ENCODE results near the gene UCP2.
"Not testable (repeated sequence)": the region's sequence is repeated elsewhere in the genome, so short reads cannot be mapped to it uniquely, and the experiment has no call there.

The UCP2 gene

DNA sequence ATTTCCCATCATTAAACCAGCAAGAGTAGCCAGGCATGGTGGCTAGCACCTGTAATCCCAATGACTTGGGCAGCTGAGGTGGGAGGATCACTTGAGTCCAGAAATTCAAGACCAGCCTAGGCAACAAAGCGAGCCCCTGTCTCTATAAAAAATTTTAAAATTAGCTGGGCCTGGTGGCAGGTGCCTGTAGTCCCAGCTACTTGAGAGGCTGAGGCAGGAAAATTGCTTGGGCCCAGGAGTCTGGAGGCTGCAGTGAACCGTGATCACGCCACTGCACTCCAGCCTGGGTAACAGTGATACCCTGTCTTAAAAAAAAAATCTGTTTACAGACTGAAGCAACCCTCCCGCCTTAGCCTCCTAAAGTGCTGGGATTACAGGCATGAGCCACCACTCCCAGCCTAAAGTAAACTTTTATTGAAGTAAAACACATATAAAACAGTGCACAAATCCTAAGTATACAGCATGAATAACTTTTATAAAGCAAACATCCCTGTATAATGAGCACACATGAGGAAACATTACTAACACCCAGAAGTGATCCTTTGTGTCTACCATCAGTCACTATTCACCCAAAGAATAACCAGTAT, 13.6 kb upstream of the UCP2 start:
- DNase-seq: peak in 2 of 10 donors; percentile 1 to 18
- intact Hi-C loops (cut with DNase I): no loop called here

DNA sequence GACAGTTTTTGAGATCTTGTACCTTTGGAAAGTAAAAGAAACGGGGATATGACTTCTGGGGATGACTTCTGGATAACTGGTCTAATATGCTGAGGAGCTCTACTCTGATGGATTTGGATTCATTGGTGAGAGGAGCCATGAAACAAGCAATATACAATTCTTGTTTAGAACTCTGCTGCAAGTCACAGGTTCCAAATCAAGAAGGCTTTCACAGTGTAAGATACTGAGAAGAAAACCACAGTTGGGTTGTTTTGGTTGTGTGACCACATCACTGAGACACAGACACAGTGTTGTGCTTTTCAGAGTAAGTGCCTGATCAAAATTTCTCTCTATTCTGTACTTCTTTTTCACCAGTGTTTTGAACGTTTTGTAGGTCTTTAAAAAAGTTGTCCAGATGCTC, 13.1 kb upstream of the UCP2 start:
- no peak for DNase-seq
- intact Hi-C loops (cut with DNase I): no loop called here

DNA sequence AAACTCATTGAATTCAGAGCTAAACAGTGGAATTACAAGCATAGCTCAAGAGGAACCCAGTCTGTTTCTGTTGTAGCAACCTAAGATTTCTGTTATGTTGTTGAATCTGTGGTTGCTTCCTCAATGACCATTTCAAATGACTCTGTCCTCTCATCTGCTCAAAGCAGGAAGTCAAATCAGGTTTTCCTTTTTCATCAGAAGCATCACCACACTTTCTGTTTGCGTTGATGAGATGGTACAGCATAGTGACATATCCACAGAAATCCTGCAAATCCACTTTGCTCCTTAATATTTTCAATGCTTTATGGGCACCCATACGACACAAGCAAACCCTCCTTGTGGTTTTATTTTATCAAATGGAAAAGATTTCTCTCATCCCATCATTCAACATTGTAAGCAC, 12.6 kb upstream of the UCP2 start:
- no peak for DNase-seq
- intact Hi-C loops (cut with DNase I): no loop called here

DNA sequence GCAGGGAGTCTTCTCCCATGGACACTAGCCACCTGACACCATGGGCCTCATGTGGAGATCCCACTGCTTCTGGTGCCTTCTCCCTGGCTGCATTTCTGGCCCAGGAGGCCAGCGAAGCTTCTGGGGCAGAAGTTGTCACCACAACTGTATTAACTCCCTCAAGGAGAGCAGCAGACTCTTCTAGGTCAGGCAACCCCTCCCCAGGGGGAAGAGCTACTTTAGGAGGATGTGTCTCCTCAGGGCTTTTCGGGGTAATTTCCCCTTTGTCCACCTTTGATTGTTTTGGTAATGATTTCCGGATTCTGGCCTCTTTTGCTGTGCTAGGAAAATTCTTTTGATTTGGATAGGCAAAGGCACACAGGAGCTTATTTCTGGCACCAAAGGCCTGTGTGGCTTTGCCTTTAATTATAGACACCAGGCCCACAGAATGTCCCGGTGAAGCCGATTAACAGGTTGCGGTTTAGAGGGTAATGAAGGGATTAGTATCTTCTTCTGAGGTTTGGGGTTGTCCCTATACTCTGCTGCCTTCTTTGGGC, 8.9 kb upstream of the UCP2 start:
- intact Hi-C loops (cut with DNase I): no loop called here
- peak in 2 of 10 donors; percentile 30 to 57 for DNase-seq

DNA sequence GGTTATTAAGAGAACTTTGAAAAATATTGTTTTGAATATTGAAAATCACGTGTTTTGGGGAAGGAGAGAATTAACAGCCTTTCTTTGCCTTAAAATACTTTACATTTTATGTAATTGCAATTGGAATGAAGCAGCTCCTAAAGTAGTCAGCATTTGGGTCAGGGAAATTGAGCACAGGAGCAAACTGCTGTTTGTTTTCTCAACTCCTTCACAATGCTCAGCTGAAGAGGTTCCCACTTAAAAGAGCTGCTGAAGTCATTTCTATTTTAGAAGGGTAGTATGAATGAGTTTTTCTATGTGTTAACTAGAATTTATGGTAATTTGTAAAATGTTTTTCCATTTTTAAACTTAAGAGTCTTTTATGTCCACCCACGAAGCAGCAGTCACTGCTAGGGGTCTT, 8.1 kb upstream of the UCP2 start:
- intact Hi-C loops (cut with DNase I): no loop called here
- no peak for DNase-seq

DNA sequence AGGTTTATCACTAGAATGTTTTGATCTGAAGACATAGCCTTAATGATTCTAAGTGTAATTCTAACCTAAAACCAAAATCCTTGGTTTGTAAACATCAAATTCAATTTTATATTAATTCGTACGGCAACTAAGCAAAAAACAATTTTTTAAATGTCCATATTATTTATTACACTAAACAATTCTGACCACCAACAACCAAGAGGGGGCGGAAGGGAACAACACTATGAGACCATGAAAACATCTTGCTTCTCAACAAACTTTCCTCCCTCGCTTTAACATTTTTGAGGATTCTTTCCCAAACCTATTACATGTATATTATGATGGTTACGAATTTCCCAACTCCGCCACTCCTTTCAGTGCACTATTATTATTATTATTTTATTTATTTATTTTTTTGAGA, 6.5 kb upstream of the UCP2 start:
- no peak for DNase-seq
- intact Hi-C loops (cut with DNase I): no loop called here

DNA sequence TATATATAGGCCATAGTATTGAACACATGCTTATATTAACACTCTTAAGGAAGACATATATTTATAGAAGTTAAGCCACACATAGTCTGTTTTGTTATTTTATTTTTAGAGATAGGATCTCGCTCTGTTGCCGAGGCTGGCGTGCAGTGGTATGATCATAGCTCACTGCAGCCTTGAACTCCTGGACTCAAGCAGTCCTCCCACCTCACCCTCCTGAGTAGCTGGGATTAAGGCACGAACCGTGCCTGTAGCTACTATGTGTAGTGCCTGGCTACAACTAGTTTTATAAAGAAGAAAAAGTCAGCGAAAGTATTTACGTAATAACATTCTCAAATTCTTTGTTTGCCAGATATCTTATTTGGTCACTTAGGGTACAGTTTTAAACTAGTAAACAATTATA, 5.6 kb upstream of the UCP2 start:
- intact Hi-C loops (cut with DNase I): no loop called here
- peak in 1 of 10 donors; percentile 2 for DNase-seq

DNA sequence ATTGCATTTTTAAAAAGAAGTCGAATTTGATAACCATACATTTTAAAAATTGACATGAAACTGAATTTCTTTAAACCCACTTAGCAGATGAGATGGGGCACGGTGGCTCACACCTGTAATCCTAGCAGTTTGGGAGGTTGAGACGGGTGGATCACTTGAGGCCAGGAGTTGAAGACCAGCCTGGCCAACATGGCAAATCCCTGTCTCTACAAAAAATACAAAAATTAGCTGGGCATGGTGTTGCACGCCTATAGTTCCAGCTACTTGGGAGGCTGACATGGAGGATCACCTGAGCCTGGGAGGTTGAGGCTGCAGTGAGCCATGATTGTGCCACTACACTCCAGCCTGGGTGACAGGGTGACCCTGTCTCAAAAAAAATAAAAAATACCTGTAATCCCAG, 3.0 kb upstream of the UCP2 start:
- intact Hi-C loops (cut with DNase I): not testable (repeated sequence)
- DNase-seq: peak in 3 of 10 donors; percentile 11 to 16 (median 14)

DNA sequence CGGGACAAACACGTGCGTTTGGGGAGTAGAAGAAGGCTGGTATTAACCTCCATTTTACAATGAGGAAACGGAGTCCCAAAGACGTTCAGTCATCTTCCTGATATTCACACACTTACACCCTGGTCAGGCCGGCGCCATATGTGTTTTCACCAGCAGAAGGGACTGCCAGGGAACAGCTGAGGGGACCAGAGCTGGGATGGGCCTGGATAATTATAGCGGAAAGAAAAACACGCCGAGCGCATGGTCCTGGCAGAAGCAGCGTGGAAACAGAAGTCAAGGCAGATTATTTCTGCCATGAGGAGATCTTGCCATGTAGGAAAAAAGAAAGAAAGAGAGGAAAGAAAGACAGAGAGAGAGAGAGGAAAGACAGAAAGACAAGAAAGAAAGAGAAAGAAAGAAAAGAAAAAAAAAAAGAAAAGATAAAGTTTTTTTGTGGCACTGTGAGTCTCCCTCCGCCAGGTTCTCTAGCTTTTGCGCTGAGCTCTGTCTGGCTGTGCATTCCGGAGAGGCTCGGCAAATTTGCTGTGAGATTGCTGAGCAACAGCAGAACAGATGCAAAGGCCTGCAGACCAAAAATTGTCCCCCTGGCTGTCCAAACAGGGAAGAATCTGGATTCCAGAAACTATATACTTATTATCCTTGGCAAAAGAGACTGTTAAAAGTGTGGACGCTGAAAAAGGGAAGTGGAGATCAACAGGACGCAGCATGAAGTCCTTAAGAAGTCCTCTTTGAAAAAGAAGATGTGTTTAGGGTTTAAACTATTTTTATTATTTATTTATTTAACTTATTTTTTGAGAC, 1.3 kb upstream of the UCP2 start:
- DNase-seq: peak in 2 of 10 donors; percentile 13 to 40
- intact Hi-C loops (cut with DNase I): loop anchor here (5.0 kb wide), 1 partner anchor 188 kb away; the partner anchor contains the start of genes C2CD3 and PPME1

DNA sequence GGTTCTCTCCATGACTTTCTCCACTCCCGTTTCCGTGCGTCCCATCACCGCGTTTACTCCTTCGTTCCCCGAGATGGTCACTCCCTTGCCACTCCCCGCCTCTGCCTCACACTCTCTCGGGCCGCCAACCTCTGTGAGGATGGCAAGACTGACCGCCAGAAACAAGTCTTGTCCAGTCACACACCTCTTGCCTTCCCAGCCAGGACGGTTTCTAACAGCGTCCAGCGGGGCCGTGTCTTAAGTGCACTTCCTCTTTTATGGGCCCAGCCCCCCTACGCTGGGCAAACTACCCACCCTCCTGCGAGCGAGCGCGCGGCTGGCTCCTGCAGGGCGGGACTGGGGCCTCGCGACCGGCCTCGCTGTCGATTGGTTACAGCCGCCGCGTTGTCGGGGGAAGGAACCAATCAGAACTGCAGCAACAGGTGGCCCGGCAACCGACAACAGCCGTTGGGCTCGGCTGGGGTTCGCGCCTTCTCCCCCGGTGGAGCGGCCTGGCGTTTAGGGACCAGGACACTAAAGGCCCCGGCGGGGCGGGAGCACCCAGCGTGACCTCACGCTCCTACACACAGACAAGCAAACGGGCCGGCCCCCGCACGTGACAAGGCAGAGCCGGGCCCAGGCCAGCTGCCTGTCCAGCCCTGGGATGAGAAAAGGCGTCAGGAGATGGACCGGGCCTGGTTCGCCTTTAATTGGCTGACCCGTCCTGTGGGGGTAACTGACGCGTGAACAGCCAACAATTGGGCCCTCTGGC, 522 bp upstream of the UCP2 start:
- intact Hi-C loops (cut with DNase I): loop anchor here (5.0 kb wide), 1 partner anchor 189 kb away; the partner anchor contains the start of genes C2CD3 and PPME1
- DNase-seq: peak; percentile 86 to 99 (median 93)

DNA sequence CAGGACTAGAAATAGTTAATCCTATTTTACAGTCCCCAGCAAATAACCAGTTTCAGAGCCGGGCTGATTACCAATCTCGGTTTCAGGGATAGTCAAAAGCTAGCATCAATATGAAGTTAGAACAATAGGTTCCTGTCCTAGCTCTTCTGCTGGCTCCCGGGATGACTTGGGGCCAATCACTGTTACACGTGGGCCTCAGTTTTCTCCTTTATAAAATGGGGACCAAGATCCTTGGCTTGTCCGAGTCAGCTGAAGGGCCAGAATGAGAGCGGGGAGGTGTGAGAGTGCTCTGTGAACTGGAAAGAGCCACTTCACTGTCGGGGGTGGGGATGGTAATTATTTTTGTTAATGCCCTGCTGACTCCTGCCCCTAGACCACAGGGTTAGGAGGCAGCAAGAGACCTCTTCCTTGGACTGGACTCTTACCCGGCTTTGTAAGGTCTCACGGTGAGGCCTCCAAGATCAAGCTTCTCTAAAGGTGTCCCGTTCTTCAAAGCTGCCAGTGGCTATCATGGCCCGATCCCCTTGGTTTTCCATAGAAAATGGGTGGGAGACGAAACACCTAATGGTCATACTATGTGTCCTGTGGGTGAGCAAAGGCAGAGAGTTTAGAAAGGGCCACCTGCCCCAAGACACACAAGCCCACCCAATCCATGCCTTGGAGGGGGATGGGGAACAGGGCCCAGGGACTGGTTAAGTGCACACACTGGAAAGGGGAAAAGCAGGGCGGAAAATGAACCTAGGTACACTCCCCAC, 1.4 kb downstream of the UCP2 start:
- intact Hi-C loops (cut with DNase I): loop anchor here (5.0 kb wide), 1 partner anchor 191 kb away; the partner anchor contains the start of genes C2CD3 and PPME1
- DNase-seq: peak in 3 of 10 donors; percentile 4 to 34 (median 22)

DNA sequence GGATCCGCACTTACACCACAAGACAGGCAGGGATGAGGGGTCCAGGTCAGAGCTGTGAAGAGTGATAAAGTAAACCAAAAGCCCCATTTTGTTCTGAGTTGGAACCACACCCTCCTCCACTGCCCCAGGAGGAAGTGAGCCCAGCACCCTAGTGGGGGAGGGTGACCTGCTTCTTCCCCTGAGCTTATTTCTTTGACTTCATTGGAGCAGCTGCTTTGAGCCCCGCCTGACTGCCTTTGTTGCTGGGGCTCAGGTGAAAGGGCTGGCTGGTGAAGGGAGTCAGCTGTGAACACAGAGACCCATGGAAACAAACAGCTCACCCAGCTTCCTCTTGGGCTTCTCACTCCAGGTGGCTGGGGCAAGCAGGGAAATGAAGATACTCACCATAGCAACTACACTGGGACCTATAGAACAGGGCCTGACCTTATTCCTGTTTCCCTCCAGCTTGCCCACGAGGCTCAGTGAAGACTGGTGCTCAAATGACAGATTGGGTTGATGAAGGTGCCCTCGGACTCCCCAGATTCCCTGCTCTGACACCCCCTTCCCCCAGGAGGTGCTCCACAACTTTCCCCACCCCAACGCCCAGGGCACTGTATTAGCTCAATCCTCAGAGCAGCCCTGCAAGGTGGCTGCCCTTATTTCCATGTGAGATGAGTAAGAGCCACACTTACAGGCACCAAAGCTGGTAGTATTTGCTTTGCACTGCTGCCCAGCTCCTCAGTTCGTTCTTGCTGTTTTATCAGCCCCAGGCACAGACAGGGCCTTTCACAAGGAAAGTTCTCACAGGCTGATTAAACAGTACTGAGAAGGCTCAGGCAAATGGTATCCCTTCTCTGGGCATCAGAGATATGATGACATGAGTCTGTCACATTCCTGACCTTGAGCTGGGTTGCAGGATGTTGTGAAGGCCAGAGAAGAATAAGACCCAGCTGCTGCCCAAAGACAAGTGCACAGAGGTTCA, 2.4 kb downstream of the UCP2 start:
- intact Hi-C loops (cut with DNase I): loop anchor here (5.0 kb wide), 1 partner anchor 192 kb away; the partner anchor contains the start of genes C2CD3 and PPME1
- peak in 3 of 10 donors; percentile 39 to 77 (median 61) for DNase-seq

DNA sequence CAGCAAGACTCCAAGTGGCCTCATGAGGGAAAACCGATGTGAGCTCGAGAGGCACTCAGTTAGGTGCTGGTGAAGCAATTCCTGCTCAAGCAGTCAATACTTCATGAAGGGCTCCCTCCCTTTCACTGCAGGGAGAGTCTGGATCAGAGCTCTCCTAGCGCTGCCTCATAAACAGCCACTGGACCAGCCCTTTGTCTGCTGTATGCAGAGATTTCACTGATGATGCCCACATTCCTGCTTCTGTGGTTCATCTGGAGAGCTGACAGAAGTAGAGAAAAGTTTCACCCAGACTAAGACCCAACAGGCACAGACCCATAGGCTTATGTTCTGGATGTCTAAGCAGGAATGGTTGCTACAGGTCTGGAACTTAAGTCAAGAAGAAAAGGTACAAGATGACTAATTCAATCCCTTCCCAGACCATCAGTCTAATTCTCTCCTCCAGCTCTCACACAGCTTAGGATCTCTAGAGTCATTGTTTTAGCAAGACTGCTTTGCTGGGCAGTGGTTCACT, 4.0 kb downstream of the UCP2 start:
- peak in 1 of 10 donors; percentile 13 for DNase-seq
- intact Hi-C loops (cut with DNase I): no loop called here

DNA sequence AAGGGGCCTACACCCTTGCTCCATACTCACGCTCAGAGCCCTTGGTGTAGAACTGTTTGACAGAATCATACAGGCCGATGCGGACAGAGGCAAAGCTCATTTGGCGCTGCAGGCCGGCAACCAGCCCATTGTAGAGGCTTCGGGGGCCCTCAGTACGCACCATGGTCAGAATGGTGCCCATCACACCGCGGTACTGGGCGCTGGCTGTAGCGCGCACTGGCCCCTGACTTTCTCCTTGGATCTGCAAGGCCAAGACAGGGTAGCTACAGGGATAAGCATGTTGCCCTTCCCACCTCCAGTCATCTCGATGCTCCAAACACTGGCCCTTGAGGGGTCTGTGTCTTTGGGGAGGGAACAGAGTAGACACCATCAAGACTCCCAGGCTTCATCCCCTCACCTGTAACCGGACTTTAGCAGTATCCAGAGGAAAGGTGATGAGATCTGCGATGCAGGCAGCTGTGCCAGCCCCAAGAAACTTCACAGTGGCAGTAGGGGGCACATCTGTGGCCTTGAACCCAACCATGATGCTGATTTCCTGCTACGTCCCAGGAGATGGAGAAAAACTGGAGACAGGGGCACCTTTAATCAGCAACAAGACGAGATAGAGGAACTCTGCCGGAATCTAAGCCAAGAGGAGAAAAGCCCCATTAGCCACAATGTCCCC, 4.7 kb downstream of the UCP2 start:
- DNase-seq: peak in 3 of 10 donors; percentile 25 to 46 (median 44)

DNA sequence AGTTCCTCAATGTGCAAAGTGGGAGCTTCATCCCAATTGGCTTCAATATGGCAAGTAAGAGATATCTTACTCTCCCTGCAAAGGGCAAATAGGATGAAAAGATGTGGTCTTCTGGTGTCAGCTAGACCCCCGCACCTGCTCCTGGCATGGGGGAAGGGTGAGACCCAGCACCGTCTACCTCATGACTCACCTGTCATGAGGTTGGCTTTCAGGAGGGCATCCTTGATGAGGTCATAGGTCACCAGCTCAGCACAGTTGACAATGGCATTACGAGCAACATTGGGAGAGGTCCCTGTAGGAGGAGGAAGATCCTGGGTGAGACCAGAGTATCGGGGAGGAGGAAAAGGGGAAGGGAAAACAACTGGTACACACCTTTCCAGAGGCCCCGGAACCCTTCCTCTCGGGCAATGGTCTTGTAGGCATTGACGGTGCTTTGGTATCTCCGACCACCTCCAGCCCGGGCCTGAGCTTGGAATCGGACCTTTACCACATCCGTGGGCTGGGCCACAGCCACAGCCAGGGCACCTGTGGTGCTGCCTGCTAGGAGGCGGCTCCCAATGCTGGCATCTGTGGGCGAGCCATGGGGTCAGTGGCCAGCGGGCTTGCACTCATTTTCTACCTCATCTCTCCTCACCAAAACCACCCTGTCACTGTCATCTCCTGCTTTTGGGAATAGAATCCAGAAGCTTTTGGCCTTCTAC, 6.0 kb downstream of the UCP2 start:
- intact Hi-C loops (cut with DNase I): no loop called here

More for the DNA sequence above, 4.7 kb downstream of the UCP2 start:
- intact Hi-C loops (cut with DNase I): no loop called here

DNA sequence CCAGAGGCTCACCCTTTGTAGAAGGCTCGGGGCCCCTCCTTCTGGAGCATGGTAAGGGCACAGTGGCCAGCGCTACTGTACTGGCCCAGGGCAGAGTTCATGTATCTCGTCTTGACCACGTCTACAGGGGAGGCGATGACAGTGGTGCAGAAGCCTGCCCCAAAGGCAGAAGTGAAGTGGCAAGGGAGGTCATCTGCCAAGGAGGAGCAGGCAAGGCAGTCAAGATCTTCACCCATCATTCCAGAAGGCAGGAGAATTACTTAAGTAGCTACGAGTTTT, 7.2 kb downstream of the UCP2 start:
- peak in 3 of 10 donors; percentile 10 to 62 (median 52) for DNase-seq
- intact Hi-C loops (cut with DNase I): no loop called here

More for the DNA sequence above, 6.0 kb downstream of the UCP2 start:
- DNase-seq: peak in 3 of 10 donors; percentile 41 to 43 (median 42)

Measured in posterior cingulate gyrus (tissue), 11 donors.